Activated CD4-positive, CD25-positive, alpha-beta regulatory T cell treated with anti-CD3 and anti-CD28 coated beads, Interleukin-2, amount 50 U/mL, for 72 hours (primary cell): ENCODE measurements around the gene SCUBE1.
A peak's percentile ranks its signal among the peaks of the same experiment; 100 is the strongest.

Source experiments
- DNase-seq: peaks from one replicate; pipeline ENCODE4 v3.0.0; 2021

The SCUBE1 gene

DNA sequence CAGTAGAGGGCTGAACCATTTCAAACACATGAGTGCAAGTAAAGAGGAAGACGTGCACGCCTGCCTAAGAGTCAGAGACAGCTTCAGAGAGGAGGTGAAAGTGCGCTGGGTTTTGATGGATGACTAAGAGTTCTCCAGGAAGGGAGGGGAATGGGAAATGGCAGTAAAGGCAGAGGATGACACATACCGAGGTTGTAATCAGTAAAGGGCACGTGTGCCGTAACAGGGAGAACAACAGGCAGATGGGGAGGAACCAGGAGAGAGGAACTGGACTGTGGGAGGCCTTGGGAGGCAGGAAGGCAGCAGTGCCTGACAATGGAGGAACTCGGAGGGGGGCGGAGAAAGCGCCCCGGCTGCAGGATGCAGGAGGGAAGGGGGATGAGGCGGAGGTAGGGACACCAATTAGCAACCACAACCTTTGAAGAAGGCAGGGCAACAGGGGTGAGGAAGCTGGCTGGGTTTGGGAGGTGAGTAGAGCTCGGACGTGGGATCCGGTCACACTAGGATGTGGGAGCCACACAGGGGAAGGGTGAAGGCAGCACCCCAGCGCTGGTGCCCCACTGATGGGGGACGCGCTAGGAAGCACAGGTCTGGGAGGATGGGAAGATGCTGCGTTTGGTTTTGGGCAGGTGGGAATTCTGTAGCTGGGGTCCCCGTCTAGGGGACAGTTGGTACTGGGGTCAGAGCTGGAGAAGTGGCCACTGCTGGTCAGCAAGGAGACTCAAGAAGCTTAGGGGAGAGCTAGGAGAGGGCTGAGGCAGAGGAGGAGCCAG, 67.4 kb downstream of the SCUBE1 start:
- no peak for DNase-seq

GRCh38 chr22:43274595-43275240, 68.5 kb downstream of the SCUBE1 start:
- no peak for DNase-seq

GRCh38 chr22:43273902-43274484, 69.2 kb downstream of the SCUBE1 start:
- no peak for DNase-seq

- no peak for DNase-seq
Measured at GRCh38 chr22:43272869-43273318, 70.3 kb downstream of the SCUBE1 start.

- no peak for DNase-seq
Measured at GRCh38 chr22:43272301-43272700, 70.9 kb downstream of the SCUBE1 start.

- DNase-seq, result no peak
Measured at GRCh38 chr22:43270949-43271348, 72.2 kb downstream of the SCUBE1 start.

DNA sequence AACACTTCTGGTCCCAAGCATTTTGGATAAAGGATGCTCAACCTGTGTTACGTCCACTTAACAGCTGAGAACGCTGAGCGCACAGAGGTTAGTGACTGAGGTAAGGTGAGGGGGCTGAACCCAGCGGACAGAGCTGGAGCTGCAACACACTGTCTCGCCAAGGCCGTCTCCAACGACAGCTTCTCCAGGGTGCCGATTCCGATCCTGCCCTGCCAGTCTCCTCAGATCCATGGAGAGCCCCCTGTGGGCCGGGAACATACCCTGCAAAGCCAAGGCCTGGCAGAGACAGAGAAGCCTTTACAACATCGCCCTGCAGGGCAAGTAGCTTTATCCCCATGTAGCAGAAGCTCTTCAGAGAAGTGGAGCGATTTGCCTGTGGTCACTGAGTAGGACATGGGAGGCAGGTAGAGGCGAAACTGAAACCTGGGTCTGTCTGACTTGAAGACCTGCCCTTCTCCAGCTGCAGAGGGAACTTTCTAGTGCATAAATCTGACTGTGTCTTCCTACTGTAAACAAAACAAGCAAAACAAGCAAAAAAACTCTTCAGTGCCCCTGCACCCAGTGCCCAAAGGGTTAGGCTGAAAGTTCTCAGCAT, 72.8 kb downstream of the SCUBE1 start:
- DNase-seq, result no peak

GRCh38 chr22:43269646-43270045, 73.5 kb downstream of the SCUBE1 start:
- no peak for DNase-seq

DNA sequence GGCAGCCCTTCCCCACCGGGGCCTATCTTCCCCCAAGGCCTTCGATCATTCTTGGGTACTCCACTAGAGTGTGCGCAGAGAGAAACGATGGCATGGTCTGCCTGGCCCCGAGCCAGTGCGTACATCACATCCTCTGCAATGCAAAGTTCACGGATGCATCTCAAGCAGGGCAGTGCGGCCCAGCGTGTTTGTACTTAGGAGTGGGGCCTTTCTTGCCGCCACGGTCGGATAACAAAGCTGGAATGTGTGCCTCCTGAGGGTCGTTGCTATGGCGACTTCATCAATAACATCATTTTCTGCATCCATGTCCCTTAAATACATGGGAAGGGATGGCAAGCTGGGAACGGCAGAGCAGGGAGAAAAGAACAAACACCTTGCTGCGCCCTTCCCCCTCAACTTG, 73.9 kb downstream of the SCUBE1 start:
- DNase-seq, result no peak

DNA sequence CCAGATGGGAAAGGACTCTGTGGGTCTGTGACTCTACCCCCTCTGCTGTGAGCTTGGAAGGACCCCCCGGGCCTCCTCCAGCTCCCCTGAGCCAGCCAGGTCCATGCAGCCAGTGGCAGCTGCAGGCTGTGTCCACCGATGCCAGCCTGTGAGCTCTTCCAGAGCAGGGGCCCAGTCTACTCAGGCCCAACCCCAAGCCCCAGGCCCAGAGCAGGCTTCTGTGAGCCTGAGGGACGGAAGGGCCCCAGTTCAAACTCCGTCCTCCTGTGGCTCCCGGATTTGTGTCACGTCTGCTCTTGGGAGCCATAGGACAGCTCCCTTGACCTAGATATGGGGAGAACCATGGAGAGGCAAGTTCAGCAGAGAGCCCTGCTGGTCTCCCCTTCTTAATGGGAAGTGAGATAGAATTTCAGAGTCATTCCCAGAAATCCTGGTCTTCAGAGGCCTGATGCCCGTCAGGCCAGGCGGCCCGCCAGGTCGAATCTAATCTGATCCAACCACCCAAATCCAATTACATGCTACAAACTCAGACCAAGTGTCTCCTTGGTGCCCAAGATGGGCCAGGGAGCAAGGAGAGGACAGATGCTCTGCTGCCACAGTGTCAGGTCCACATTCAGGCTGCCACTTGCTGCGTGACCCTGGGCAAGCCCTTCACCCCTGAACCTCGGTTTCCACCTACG, 75.1 kb downstream of the SCUBE1 start:
- DNase-seq, result no peak

- no peak for DNase-seq
Measured at GRCh38 chr22:43267332-43267980, 75.7 kb downstream of the SCUBE1 start.

GRCh38 chr22:43266076-43266475, 77.1 kb downstream of the SCUBE1 start:
- DNase-seq, result no peak

GRCh38 chr22:43263645-43264514, 79.3 kb downstream of the SCUBE1 start:
- DNase-seq, result peak; percentile 73

GRCh38 chr22:43262990-43263644, 80.1 kb downstream of the SCUBE1 start:
- peak; percentile 41 for DNase-seq

GRCh38 chr22:43260331-43261231, 82.6 kb downstream of the SCUBE1 start:
- DNase-seq, result no peak

DNA sequence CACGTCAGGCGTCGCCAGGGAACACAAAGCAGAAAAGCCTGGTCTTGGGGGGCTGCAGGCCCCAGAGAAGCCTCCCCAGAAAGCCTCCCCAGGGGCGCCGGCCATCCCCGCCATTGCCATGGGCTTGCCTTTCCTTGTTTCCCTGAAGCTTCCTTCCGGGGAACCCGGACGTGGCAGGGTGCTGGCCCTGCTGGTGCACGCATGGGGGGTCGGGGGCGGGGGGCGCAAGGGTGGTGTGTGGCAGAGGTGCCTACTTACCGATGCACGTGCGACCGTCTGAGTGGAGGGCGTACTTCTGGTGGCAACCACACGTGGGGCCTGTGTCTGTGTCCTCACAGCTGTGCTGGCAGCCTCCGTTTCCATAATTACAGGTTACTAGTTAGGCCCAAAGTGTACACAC, 85.2 kb downstream of the SCUBE1 start:
- DNase-seq, result no peak

DNA sequence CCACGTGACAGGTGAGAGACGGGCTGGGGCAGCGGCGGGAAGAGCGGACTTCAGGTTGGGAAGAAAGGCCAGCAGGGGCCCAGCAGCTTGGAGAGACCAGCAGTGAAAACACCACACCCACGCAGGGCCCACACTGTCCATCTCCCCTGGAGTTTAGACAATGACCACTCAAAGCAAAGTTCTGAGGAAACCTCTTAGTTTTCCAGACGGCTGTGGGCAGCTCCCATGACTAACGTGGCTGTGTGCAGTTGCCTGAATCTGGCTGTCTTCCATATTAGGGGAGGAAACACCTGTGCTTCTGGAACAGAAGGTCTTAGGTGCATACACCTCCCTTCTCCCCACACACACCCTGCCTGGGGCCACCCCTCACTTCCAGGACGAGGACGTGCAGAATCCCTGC, 85.6 kb downstream of the SCUBE1 start:
- DNase-seq, result no peak

DNA sequence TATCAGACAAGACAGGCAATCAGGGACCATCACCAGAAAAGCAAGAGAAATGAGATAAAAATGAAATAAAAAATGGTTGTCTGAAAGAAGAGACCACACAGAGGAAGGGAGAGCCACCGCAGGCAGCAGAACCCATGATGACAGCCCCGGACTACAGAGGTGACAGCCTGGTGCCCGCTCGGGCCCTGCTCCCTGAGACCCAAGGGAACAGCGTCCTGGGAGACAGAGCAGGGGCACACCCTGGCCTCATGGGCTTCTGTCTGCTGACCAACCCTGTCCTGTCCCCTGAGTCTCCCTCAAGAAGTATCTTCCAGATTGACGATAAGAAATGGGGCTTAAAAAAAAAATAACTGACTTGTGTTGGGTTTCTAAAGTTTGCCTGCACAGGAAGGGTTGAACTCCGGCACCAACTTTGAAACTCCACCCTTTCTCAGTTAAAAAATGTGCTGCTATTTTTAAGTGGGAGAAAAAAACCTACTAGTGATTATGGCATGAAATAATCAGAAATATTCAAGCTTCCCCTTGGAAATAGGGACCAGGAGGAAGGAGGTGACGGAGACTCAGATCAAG, 86.1 kb downstream of the SCUBE1 start:
- no peak for DNase-seq

- DNase-seq, result no peak
Measured at GRCh38 chr22:43256569-43256968, 86.6 kb downstream of the SCUBE1 start.

- DNase-seq, result no peak
Measured at GRCh38 chr22:43255299-43255698, 87.9 kb downstream of the SCUBE1 start.
